OCI-LY1 (cell line): Measurements from ENCODE around the gene GALR3.

Experiments
- H2AFZ ChIP-seq: fragments of 200-600 bp; sonication (generic), shearing (Covaris generic); 2 replicates; pipeline ENCODE4 v1.6.0; 2014; ENCODE audit warnings: antibody characterized with exemption, mild to moderate bottlenecking, low read length
- H3F3A ChIP-seq: fragments of 200-600 bp; sonication (generic), shearing (Covaris generic); 2 replicates; pipeline ENCODE4 v1.6.0; 2014; ENCODE audit warnings: mild to moderate bottlenecking, antibody characterized with exemption, low read length, moderate library complexity; ENCODE audit not compliant: insufficient read depth
- H3K27ac ChIP-seq: fragments of 200-600 bp; sonication (generic); 2 replicates; pipeline ENCODE4 v1.5.1; 2014; ENCODE audit warnings: low read length, mixed run types, mild to moderate bottlenecking, low read depth; ENCODE audit not compliant: poor library complexity, severe bottlenecking
- H3K27me3 ChIP-seq: fragments of 200-600 bp; sonication (generic); 2 replicates; pipeline ENCODE4 v1.6.0; 2014; ENCODE audit warnings: antibody characterized with exemption, mild to moderate bottlenecking, low read length, moderate library complexity; ENCODE audit not compliant: insufficient read depth
- H3K36me3 ChIP-seq: fragments of 200-600 bp; sonication (generic); 2 replicates; pipeline ENCODE4 v1.6.1; 2014; ENCODE audit warnings: mild to moderate bottlenecking, antibody characterized with exemption, low read length, moderate library complexity, mixed read lengths; ENCODE audit not compliant: insufficient read depth
- H3K4me1 ChIP-seq: fragments of 200-600 bp; sonication (generic); 2 replicates; pipeline ENCODE4 v1.5.1; 2014; ENCODE audit warnings: mild to moderate bottlenecking, low read length, moderate library complexity; ENCODE audit not compliant: insufficient read depth, severe bottlenecking
- H3K4me2 ChIP-seq: fragments of 200-600 bp; sonication (generic), shearing (Covaris generic); 2 replicates; pipeline ENCODE4 v1.6.1; 2014; ENCODE audit warnings: low read length
- H3K4me3 ChIP-seq: fragments of 200-600 bp; sonication (generic); 2 replicates; pipeline ENCODE4 v1.5.1; 2014; ENCODE audit warnings: low read length, low read depth, mild to moderate bottlenecking, mixed read lengths; ENCODE audit not compliant: poor library complexity, severe bottlenecking
- H3K79me2 ChIP-seq: fragments of 200-600 bp; shearing (Covaris generic); 2 replicates; pipeline ENCODE4 v1.6.1; 2016; ENCODE audit warnings: mixed run types, low read length, mixed read lengths; ENCODE audit not compliant: insufficient read depth
- H3K9ac ChIP-seq: fragments of 200-600 bp; sonication (generic), shearing (Covaris generic); 2 replicates; pipeline ENCODE4 v1.6.1; 2014; ENCODE audit warnings: mild to moderate bottlenecking, low read length, mixed read lengths
- H3K9me2 ChIP-seq: fragments of 200-600 bp; sonication (generic), shearing (Covaris generic); 2 replicates; pipeline ENCODE4 v1.6.1; 2014; ENCODE audit warnings: low read depth, mild to moderate bottlenecking, low read length, mixed read lengths
- H3K9me3 ChIP-seq: fragments of 200-600 bp; shearing (Covaris generic); 2 replicates; pipeline ENCODE4 v1.6.1; 2014; ENCODE audit warnings: low read length, mixed read lengths
- H4K20me1 ChIP-seq: fragments of 200-600 bp; sonication (generic), shearing (Covaris generic); 2 replicates; pipeline ENCODE4 v1.6.0; 2016; ENCODE audit warnings: mild to moderate bottlenecking, low read length; ENCODE audit not compliant: insufficient read depth
- CTCF ChIP-seq: fragments of 200-600 bp; sonication (generic), shearing (Covaris generic); IDR thresholded peaks from 2 replicates; pipeline ENCODE4 v1.5.1; 2017; ENCODE audit warnings: mild to moderate bottlenecking, antibody characterized with exemption, low read length, moderate library complexity, mixed read lengths
- EZH2 ChIP-seq: fragments of 200-600 bp; sonication (generic), shearing (Covaris generic); IDR thresholded peaks from 2 replicates; pipeline ENCODE4 v1.8.0; 2017; ENCODE audit warnings: borderline replicate concordance, mixed run types, mild to moderate bottlenecking, antibody characterized with exemption, low read length, moderate library complexity, mixed read lengths

The GALR3 gene

GRCh38 chr22:37832022-37832857 is 9.1 kb downstream of the GALR3 start:
- no peaks in the 10 kb centered on the region for H3K79me2 ChIP-seq
- TF ChIP-seq CTCF, result no peak
- no peaks in the 10 kb centered on the region for H3K4me1 ChIP-seq
- no peaks in the 10 kb centered on the region for H3K9me3 ChIP-seq
- H3K27me3 ChIP-seq, result no peaks in the 10 kb centered on the region
- no peak overlapping the region for H2AFZ ChIP-seq
- no peak overlapping the region for H3K27ac ChIP-seq
- H3K9ac ChIP-seq, result no peak overlapping the region
- H3K36me3 ChIP-seq, result peaks cover 55% of the 10 kb centered on the region
- no peak overlapping the region for H3K4me2 ChIP-seq
- no peaks in the 10 kb centered on the region for H4K20me1 ChIP-seq
- no peaks in the 10 kb centered on the region for H3F3A ChIP-seq
- H3K4me3 ChIP-seq, result no peak overlapping the region
- H3K9me2 ChIP-seq, result no peaks in the 10 kb centered on the region

DNA sequence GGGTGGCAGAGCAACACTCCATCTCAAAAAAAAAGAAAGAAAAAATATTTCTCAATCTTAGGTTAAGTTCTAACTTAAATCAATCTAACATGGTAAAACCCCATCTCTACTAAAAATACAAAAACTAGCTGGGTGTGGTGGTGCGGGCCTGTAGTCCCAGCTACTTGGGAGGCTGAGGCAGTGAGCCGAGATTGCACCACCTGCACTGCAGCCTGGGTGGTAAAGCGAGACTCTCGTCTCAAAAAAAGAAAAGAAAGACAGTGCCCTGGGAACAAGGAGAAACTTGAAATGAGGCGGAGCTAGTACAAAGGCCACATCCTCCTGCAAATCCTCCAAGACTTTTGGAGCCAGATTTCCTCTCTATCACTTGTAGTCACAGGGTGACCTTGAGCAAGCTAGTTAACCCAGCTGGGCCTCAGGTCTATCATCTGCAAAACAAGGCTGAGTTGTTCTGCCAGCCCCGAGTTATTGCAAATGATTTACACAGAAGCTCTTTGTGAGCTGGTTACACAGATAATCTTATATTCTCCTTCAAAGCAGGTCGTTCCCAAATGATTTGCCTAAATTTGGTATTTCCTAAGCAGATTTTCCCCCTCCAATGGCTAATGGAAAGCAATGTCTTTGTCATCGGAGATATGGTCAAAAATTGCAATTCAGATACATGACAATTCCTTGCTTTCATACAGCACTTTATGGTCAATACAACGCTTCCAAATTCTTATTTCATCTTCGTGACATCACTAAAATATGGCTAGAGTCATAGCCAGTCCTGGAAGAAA is 19.0 kb downstream of the GALR3 start:
- H3K27me3 ChIP-seq, result no peaks in the 10 kb centered on the region
- TF ChIP-seq CTCF (no peak), EZH2 (no peak)
- H3K9ac ChIP-seq, result no peak overlapping the region
- no peak overlapping the region for H2AFZ ChIP-seq
- H3K36me3 ChIP-seq, result peaks cover 25% of the 10 kb centered on the region; the same call in 1 of the 2 replicates
- 0 out of 2 replicates have a peak, but pooled peaks cover 5% of the 10 kb centered on the region for H3K9me3 ChIP-seq
- no peaks in the 10 kb centered on the region for H3F3A ChIP-seq
- H3K79me2 ChIP-seq, result peaks cover 12% of the 10 kb centered on the region; the same call in 1 of the 2 replicates
- H4K20me1 ChIP-seq, result no peaks in the 10 kb centered on the region
- H3K9me2 ChIP-seq, result no peaks in the 10 kb centered on the region
- peak overlapping the region; percentile 2 for H3K27ac ChIP-seq
- H3K4me3 ChIP-seq, result peak overlapping the region; percentile 82
- H3K4me1 ChIP-seq, result peaks cover 10% of the 10 kb centered on the region
- peak overlapping the region; percentile 18; the same call in 1 of the 2 replicates for H3K4me2 ChIP-seq

DNA sequence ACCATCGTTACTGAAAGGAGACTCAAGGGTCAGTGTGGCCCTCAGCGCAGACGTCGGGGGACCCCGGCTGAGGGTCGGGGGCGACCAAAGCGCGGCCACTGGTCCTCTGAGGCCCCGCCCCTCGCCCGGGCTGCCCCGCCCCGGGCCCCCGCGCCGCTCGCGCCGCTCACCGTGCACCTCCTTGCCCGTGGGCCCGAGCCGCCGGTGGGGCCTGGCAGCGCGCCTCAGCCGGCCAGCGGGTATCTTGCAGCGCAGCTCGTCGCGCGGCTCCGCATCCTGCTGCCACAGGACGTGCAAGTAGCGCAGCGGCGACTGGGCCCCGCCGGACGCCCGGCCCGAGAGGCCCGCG is 20.5 kb downstream of the GALR3 start:
- Histone ChIP-seq H3K9me2 (no peaks in the 10 kb centered on the region), H3K36me3 (peaks cover 12% of the 10 kb centered on the region; the same call in 1 of the 2 replicates), H3K4me3 (peak overlapping the region; percentile 82), H3K27me3 (no peaks in the 10 kb centered on the region), H3K9me3 (0 out of 2 replicates have a peak, but pooled peaks cover 5% of the 10 kb centered on the region), H3K9ac (peak overlapping the region; percentile 76), H3K27ac (peak overlapping the region; percentile 52), H2AFZ (no peak overlapping the region), H4K20me1 (no peaks in the 10 kb centered on the region), H3F3A (no peaks in the 10 kb centered on the region), H3K4me1 (peaks cover 22% of the 10 kb centered on the region), H3K79me2 (peaks cover 12% of the 10 kb centered on the region; the same call in 1 of the 2 replicates), H3K4me2 (peak overlapping the region; percentile 93)
- TF ChIP-seq EZH2, result no peak
- TF ChIP-seq CTCF, result no peak
